ENCODE results near the gene CTDP1.
"Not testable (repeated sequence)": the region's sequence is repeated elsewhere in the genome, so short reads cannot be mapped to it uniquely, and the experiment has no call there.

Gene CTDP1

DNA sequence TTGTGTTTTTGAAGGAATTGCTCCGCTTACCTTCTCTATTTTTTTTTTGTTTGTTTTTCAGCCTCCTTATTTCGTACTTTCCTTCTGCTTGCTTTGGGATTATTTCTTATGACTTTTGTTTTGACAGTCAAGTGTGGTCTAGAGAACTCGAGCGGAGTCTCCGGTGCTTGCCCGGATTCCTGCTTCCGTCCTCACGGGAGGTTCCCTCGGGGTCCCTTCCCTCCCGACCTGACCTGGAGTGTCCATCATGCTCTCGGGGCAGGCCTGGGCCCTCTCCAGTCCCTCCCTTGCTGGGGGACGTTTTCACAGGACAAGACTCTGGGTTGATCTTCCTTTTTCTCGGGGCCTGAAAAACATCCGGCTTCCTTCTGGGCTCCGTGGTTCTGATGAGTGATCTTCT, 45.9 kb downstream of the CTDP1 start:
- no peak for DNase-seq (ENCODE audit: low read depth)

DNA sequence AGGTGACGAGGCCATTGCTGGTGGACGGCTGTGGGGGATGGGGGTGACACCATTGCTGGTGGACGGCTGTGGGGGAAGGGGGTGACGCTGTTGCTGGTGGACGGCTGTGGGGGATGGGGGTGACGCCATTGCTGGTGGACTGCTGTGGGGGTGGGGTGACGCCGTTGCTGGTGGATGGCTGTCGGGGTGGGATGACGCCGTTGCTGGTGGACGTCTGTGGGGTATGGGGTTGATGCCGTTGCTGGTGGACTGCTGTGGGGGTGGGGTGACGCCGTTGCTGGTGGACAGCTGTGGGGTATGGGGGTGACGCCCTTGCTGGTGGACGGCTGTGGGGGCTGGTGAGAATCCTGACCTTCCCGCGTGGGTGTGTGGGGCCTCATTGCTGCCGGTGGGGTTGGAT, 47.1 kb downstream of the CTDP1 start:
- no peak for DNase-seq (ENCODE audit: low read depth)

DNA sequence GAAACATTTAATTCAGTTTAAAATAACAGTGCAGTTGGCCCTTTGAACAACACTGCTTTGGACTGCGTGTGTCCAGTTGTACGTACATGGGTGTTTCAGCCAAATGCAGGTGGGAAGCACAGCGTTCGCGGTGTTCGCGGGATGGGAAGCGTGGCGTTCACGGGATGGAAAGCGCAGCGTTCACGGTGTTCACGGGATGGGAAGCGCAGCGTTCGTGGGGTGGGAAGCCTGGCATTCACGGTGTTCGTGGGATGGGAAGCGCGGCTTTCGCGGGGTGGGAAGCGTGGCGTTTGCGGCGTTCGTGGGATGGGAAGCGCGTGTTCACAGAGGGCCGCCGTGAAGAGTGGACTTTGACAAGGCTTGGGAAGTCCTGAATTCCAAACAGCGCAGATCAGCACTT, 47.6 kb downstream of the CTDP1 start:
- DNase-seq (ENCODE audit: low read depth): no peak

DNA sequence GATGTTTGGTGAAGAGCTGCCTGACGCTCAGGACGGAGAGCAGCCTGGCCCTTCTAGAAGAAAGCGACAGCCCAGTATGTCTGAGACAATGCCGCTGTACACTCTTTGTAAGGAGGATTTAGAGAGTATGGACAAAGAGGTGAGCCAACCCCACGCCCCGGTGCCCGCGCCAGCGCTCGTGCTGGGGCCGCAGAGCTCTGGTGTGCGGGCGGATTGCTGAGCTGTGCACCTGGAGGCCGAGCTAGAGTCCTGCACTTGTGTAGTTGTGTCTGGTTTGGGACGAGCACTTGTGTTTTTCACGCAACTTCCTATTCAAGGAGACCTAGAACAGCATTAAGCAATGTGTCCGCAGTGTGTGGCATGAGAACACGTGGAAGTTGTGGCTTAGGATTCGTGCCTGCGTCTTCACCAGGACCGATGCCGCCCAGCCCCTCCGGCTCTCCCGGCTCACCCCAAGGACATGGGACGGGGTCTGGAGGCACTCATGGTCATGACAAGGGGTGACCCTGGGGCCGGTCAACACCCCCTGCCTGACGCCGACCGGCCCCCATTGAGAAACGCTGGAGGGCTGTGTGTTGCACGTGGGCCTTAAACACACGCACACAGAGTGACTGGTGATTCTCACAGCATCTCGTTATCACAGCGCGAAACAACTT, 49.5 kb downstream of the CTDP1 start:
- no peak for DNase-seq (ENCODE audit: low read depth)

DNA sequence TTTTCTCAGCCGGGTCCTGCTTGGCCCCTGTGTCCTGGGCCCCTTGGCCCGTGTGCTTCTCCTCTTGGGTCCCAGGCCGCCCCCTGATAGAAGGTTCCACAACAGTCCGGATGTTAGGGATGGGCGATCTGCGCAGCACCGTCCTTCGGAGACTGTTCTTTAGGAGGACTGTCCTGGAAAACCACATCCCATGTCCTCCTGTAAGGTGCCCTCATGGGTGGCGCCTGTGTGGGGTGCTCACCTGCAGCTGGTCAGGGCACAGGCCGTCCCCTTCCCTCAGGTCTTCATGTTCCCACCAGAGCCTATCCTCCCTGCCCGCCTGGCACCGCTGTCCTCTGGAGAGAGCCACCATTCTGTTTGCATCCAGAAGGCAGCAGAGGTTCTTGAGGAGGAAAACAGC, 50.0 kb downstream of the CTDP1 start:
- no peak for DNase-seq (ENCODE audit: low read depth)

DNA sequence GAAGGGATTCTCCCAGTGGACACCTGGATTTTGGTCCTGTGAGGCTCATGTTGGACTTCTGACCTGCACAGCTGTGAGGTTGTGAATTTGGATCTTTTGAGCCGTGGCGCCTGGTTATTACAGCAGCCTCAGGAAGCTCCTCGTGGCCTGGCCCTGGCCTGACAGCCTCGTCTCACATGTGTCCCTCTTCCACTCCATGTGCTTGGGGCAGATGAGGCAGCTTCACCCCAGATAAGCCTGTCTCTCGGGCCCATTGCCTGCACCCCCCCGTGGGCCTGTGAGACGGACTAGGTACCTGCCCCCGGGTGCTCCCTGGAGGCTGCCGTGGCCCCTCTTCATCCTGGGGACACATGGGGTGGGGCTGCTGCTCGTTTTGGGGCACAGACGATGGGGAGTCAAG, 51.2 kb downstream of the CTDP1 start:
- no peak for DNase-seq (ENCODE audit: low read depth)

DNA sequence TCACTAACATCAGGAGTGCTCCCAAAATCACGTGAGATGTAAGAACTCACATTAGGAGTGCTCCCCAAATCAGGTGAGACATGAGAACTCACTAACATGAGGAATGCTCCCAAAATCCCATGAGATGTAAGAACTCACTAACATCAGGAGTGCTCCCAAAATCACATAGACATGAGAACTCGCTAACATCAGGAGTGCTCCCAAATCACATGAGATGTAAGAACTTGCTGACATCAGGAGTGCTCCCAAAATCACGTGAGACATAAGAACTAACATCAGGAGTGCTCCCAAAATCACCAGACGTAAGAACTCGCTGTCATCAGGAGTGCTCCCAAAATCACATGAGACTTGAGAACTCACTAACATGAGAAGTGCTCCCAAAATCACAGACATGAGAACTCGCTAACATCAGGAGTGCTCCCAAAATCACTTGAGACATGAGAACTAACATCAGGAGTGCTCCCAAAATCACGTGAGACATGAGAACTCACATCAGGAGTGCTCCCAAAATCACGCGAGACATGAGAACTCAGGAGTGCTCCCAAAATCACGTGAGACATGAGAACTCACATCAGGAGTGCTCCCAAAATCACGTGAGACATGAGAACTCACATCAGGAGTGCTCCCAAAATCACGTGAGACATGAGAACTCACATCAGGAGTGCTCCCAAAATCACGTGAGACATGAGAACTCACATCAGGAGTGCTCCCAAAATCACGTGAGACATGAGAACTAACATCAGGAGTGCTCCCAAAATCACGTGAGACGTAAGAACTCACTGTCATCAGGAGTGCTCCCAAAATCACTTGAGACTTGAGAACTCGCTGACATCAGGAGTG, 52.5 kb downstream of the CTDP1 start:
- not testable (repeated sequence) for DNase-seq (ENCODE audit: low read depth)

DNA sequence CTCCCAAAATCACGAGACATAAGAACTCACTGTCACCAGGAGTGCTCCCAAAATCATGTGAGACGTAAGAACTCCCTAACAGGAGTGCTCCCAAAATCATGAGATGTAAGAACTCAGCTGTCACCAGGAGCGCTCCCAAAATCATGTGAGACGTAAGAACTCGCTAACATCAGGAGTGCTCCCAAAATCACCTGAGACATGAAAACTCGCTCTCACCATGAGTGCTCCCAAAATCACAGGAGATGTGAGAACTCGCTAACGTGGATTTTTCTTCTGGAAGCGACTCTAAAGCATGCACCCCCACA, 53.1 kb downstream of the CTDP1 start:
- DNase-seq (ENCODE audit: low read depth): no peak

DNA sequence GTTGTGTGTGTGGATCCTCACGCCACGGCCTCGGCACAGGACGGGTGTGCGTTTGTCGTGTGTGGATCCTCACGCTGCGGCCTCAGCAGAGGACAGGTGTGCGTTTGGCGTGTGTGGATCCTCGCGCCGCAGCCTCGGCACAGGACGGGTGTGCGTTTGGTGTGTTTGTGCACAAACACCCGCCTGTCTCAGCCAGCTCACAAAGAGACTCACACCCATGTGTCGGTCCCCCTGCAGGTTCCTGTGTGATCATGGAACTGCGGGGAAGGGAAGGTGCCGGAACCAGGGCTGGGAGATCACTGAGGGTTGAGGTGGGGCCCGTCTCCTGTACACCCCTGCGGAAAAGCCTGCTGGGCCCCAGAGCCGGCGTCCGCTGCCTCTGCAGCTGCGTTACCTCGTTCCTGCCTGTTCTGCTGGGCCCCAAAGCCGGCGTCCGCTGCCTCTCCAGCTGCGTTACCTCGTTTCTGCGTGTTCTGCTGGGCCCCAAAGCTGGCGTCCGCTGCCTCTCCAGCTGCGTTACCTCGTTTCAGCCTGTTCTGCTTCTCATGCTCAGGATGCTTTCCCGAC, 53.6 kb downstream of the CTDP1 start:
- no peak for DNase-seq (ENCODE audit: low read depth)

DNA sequence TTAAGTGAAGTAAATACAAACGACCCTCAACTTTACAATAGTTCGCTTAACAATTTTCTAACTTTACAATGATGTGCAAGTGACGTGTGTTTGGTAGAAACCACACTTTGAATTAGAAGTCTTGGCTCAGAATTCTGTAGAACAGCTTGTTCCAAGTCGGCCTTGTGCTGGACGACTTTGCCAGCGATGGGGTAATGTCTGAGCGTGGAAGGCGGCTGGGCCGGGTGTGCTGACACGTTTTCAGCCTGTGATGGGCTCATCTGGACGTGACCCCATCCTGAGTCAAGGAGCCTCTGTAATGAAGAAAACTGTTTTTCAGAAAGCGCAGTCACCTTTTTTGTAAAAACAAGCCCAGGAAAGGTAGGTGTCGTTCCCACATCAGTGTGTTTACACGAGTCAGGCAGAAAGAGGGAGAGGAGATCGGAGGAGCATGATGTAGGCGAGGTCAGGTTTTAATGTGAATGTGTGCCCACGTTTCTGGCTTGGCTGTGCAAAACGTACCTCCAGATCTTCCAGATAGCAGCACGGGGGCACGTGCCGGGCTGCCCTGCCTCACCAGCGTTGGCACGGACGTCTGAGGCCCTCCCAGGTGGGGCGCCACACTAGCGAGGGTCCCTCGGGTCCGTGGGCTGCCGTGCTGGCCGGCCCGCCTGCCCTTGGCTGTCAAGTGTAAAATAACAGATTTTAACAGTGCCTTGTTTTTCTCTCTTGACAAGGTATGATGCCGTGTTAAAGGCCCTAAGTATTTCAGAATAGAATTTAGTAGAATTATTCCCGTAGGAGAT, 54.6 kb downstream of the CTDP1 start:
- no peak for DNase-seq (ENCODE audit: low read depth)

DNA sequence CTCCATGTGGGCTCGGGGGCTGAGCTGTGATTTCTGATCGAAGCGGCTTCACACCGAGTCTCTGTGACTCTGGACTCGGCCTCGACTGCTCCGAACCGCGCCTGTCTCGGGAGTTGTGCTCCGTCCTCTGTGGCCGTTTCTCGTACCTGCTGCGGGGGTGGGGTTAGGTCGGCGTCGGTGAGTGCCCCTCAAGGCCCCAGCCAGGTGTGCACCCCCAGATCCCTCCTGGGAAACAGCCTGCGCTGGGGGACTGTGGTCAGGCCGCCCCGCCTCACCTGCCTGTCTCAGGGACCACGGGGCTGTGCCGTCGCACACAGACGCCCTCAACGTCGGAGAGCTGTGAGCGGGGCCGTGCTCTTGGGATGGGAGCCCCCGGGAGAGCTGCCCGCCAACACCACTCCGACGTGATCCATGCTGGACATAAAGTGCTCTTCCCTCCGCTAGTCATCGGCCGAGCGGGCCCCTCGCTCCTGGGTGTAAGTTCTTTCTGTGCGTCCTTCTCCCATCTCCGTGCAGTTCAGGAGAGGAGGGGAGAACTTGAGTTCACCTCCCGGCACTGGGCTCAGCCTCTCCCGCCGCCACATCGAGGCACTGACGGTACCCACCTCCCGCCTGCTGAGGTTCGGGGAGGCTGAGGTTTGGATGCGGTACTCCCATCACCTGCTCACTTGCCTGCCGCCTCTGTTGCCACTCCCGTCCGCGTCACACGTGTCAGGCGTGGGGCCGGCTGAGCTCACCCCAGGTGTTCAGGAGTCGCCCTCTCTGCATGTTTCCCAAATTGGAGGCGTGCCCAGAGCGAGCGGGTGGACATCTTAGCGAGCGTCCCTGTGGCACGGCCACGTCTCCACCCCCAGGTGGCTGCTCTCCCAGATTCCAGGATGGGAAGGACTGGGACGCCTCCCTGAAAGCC, 55.7 kb downstream of the CTDP1 start:
- no peak for DNase-seq (ENCODE audit: low read depth)

DNA sequence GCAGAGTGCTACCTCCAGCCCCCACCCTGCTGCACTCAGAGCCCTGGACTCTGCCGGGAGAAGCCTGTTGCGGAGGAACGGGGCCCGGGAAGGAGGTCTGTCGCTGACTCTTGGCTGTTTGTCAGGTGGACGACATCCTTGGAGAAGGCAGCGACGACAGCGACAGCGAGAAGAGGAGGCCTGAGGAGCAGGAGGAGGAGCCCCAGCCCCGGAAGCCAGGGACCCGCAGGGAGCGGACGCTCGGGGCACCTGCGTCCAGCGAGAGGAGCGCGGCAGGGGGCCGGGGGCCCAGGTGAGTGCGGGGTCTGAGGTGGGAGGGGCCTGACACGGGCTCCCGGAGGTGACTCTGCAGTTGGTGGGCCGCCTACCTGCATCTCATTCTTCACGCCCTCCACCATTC, 56.6 kb downstream of the CTDP1 start:
- no peak for DNase-seq (ENCODE audit: low read depth)

DNA sequence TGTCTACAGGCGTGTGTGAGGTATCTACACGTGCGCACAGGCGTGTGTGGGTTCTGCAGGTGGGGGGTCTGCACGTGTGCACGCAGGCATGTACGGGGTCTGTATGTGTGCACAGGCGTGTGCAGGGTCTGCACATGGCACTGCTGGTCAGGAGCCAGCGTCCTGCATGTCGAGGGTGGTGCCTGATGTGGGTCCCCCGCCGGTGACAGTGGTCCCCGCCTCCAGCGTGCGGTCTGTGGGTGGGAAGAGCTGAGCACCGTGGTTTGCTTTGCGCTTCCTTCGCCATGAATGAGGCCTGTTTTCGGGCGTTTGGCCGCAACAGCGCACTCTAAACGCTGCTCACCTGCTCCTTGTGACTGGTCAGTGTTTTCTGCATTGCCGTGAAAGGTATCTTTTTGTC, 57.2 kb downstream of the CTDP1 start:
- no peak for DNase-seq (ENCODE audit: low read depth)

DNA sequence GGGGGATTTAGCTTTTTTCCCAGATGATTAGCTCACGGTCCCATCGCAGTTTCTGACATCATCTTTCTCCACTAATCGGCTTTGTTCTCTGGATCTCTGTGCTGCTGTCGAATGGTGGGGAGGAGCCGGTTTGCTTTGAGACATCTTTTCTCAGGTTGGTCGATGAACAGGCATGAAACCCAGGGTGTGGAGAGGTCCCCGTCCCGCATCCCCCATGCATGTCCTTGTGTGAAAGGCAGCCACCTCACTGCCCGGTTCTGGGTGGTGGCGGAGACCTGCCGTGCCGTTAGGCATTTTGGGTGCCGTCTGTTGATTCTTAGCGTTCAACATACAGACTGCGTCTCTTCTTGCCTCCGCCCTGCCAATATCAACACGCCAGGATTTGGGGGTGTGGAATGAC, 57.8 kb downstream of the CTDP1 start:
- no peak for DNase-seq (ENCODE audit: low read depth)

DNA sequence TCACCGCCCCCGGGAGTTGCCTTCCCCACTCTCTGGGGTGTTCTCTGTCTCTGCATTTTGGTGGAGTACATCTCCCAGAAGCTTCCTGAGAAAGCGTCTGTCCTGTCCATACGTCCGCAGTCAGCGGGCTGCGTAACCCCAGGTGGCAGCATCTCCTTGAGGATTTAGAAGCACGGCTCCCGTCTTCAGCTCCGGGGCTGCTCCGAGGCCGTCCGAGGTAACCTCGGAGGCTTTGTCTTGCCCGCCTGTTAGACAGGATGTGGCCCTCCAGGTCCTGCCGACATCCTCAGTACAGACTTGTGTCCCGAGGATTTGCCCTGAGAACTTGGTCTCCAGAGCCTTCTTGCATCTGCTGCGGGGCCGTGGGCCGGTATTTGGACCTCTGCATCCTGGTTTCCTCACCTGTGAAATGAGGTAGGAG, 58.4 kb downstream of the CTDP1 start:
- no peak for DNase-seq (ENCODE audit: low read depth)

DNA sequence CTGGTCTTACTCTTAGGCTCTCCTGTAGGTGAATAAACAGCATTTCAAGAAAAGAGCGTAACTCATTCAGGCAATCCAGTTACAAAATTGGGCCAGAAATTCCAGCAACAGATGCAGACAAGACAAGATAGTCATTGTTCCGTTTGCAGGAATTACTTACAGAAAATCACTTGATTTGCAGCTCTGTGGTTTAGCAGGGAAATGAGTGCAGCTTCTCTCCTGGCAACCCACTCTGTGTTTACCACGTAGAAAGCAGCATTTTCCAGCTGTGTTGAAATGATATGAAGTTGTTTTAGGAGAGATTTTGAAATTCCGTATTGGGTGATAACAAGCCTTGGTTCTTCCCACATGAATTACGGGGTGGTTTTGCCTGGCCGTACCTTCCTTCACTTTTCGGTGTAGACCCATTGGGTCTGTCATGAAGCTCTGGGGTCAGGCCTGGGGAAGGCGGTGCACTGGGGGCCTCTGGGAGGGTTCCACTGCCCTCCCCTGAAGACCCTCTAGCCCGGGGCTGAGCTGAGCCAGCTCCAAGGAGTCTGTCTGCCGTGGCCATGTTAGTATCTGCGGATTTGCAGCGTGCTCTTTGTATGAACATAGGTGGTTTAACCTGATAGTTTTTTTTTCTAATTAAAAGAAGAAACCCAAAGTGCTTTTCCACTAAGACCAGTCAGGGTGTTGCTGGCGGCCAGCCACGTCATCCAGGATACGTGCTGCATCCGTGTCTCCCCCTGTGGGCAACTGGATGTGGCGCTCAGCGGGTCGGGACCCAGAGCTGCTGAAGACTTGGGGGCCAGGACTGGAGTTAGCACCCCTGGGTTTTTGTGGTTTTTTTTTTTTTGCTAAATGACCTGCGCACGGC, 59.2 kb downstream of the CTDP1 start:
- DNase-seq (ENCODE audit: low read depth): no peak

DNA sequence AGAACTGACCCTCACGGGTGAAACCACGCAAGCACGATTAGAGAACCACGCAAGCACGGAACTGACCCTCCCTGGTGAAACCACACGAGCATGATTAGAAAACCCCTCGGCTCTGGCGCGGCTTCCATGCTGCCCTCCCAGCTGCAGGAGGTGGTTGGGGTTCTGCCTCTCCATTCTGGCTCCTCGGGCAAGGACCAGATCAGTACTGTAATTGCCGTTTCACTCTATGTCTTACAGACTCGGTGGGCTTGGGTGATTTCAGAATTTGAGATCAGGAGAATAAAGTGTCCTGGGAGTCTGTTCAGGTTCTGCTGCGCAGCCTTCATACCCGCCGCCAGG, 59.8 kb downstream of the CTDP1 start:
- DNase-seq (ENCODE audit: low read depth): no peak

DNA sequence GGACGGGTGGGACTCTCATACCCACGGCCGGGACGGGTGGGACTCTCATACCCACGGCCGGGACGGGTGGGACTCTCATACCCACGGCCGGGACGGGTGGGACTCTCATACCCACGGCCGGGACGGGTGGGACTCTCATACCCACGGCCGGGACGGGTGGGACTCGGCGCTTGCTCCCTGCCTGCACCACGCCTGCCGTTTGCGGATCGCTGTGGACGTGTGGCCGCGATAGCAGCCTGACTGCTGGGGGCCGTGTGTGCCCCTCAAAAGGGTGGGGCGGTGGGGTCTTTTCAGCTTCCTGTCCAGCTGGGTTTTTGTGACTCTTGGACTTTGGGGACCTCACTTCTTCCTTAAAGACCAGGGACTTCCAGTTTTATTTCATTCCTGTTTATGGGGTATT, 60.4 kb downstream of the CTDP1 start:
- not testable (repeated sequence) for DNase-seq (ENCODE audit: low read depth)

DNA sequence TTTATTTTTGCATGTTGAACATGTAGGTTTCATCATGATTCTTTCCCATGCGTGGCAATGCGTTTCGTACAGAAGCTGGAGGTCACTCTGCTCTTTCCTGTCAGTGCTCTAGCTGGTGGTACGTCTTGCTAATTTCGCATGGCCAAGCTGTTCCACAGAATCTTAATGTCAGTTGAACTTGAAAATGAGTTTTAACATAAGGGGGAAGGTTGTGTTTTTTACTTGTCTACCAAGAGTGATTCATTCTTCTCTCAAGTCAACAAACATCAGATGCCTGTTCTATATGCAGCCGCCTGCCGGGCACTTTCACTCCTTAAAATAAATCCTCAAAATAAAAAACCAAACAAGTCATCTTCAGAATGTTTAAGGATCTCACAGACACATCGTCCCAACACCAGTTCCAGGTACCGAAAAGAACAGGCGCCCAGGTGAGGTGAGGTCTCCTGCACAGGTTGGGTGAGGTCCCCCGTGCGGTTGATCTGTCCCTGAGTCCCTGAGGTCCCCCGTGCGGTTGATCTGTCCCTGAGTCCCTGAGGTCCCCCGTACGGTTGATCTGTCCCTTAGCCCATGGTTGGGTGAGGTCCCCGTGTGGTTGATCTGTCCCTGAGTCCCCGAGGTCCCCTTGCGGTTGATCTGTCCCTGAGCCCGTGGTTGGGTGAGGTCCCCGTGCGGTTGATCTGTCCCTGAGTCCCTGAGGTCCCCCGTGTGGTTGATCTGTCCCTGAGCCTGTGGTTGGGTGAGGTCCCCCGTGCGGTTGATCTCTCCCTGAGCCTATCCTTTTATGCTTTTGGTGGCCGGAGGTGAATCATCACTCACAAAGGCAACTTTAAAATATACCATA, 61.1 kb downstream of the CTDP1 start:
- DNase-seq (ENCODE audit: low read depth): no peak

DNA sequence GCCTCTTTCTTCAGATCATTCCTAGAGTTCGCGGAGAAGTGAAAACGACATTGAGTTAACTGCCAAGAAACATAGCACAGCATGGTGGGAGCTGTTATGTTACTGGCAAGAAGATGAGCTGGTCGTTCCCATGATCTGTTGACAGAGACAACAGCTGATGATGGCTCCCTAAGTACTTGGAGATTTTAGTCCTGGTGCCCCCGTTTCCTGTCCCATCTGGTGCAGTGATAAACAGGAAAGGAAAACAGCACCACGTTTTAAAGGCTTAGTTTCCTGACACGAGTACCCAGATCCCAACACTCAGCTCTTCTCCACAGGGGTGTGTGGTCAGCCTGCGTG, 61.7 kb downstream of the CTDP1 start:
- DNase-seq (ENCODE audit: low read depth): no peak

Measured in stimulated activated CD8-positive, alpha-beta memory T cell treated with anti-CD3 and anti-CD28 coated beads, Interleukin-4, amount 100 ng/mL, for 24 hours (primary cell).